Astrocyte of the hippocampus (primary cell): ENCODE data around the gene SIDT2.
A peak's percentile ranks its signal among the peaks of the same experiment; 100 is the strongest.

ENCODE experiments used
- DNase-seq: peaks from one replicate; pipeline ENCODE4 v3.0.0; 2011; ENCODE audit warnings: low read depth, low spot score

SIDT2 gene

GRCh38 chr11:117202386-117203068, 24.0 kb downstream of the SIDT2 start:
- DNase-seq: peak; percentile 34

DNA sequence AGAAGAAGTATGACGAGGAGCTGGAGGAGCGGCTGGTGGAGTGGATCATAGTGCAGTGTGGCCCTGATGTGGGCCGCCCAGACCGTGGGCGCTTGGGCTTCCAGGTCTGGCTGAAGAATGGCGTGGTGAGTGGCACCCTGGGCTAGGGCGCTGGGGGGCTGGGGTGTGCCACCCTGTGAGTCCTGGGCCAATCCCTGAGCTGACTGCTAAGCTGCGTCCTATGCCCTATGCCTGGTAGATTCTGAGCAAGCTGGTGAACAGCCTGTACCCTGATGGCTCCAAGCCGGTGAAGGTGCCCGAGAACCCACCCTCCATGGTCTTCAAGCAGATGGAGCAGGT, 24.5 kb downstream of the SIDT2 start:
- DNase-seq: peak; percentile 23

DNA sequence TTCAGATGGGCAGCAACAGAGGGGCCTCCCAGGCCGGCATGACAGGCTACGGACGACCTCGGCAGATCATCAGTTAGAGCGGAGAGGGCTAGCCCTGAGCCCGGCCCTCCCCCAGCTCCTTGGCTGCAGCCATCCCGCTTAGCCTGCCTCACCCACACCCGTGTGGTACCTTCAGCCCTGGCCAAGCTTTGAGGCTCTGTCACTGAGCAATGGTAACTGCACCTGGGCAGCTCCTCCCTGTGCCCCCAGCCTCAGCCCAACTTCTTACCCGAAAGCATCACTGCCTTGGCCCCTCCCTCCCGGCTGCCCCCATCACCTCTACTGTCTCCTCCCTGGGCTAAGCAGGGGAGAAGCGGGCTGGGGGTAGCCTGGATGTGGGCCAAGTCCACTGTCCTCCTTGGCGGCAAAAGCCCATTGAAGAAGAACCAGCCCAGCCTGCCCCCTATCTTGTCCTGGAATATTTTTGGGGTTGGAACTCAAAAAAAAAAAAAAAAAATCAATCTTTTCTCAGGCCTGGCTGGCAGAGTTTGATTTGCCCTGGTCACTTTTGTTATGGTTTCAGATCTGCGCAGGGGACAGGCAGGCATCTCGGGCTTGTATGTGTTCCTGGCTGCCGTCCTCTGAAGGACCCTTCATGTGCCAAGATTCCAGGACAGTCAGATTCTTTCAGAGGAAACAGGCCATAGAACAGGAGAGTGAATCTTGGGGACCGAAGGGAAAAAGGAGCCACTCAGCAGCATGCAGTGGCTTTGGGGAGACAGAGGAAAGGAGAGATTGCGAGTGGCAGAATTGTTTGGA, 25.9 kb downstream of the SIDT2 start:
- no peak for DNase-seq

DNA sequence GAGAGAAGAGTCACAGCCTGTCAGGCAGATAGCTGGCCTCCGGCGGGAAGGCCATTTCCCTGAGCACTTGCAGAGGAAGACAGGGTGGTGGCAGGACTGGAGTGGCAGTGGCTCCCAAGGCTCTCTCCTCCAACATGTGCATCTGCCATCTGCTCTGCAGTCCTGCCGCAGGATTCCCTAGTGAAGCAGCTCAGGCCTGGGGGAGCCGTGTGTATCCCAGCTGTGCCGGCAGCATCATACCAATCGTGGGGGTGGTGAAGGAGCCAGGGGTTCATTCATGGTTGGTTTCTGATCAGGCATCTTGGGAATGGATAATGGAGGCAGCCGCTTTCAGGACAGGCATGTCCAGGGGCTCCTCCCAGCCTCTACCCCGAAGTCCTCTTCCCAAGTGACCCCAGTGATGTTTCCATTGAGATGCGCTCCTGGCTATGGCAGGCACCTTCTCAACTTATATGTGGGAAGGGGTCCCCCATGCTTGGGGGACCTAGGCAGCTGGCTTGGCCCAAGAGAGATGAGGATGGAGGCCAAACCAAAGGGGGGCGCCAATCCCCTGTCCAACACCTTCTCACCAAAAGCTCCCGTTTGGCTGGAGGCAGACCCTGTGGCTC, 26.8 kb downstream of the SIDT2 start:
- DNase-seq: peak; percentile 25

- peak; percentile 30 for DNase-seq
These were observed 27.6 kb downstream of the SIDT2 start for GRCh38 chr11:117206111-117206510.

DNA sequence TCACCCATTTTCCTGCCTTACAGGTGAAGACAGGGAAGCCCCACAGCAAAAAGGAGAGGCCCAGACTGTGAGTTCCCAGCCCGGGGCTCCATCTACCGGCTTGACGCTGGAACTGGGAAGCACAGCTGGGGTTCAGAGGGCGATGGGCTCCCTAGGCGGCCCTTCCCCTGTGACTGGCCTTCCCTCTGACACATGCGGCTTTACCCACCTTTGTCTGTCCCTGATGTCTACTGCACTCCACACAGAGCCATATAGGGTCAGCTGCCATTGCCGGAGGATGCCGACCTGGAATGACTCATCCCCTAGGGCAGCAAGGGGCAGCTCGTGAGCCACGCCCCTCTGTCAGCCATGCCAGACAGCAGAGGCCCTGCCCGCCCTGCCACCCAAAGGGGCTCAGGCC, 28.3 kb downstream of the SIDT2 start:
- DNase-seq: peak; percentile 31

DNA sequence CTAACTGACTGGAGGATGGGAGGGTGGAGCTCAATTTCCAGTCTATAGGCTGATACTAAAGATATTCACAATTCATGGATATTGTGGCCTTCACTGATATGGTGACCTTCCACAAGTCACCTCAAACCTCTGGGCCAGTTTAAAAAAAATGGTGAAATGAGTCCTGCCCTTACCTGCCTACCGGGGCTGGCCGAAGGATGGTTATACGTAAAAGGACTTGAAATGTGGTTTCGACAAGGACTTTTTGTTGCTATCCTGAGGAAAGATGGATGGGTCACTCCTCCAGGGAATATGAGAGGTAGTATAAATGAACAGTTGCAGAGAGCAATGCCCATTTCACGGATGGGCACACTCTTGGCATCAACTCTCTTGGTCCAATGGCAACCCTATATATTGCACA, 28.9 kb downstream of the SIDT2 start:
- peak; percentile 16 for DNase-seq

GRCh38 chr11:117208710-117209109, 30.2 kb downstream of the SIDT2 start:
- peak; percentile 76 for DNase-seq

- DNase-seq: peak; percentile 77
These were observed 31.0 kb downstream of the SIDT2 start for GRCh38 chr11:117209351-117210125.

GRCh38 chr11:117210620-117211019, 32.1 kb downstream of the SIDT2 start:
- DNase-seq: peak; percentile 36

DNA sequence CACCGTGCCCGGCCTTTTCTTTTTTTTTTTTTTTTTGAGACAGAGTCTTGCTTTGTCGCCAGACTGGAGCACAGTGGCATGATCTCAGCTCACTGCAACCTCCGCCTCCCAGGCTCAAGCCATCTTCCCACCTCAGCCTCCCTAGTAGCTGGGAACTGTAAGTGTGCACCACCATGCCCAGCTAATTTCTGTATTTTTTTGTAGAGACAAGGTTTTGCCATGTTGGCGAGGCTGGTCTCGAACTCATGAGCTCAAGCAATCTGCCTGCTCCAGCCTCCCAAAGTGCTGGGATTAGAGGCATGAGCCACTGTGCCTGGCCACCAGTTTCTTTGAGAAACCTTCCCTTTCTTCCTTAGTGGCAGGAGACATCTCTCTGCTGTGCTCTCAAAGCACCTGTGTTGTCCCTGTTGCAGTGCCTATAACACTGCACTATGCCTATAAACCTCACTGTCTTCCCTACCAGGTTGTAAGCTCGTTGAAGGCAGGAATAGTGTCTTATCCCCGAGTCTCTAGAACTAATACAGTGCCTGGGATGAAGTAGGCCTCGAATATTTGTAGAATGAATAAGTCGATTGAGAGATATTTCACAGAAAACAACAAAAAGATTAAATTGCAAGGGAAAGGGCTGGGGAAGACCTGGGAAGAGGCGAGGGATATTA, 34.3 kb downstream of the SIDT2 start:
- no peak for DNase-seq

GRCh38 chr11:117214404-117215110, 36.0 kb downstream of the SIDT2 start:
- no peak for DNase-seq

GRCh38 chr11:117217141-117218084, 38.9 kb downstream of the SIDT2 start:
- peak; percentile 74 for DNase-seq

DNA sequence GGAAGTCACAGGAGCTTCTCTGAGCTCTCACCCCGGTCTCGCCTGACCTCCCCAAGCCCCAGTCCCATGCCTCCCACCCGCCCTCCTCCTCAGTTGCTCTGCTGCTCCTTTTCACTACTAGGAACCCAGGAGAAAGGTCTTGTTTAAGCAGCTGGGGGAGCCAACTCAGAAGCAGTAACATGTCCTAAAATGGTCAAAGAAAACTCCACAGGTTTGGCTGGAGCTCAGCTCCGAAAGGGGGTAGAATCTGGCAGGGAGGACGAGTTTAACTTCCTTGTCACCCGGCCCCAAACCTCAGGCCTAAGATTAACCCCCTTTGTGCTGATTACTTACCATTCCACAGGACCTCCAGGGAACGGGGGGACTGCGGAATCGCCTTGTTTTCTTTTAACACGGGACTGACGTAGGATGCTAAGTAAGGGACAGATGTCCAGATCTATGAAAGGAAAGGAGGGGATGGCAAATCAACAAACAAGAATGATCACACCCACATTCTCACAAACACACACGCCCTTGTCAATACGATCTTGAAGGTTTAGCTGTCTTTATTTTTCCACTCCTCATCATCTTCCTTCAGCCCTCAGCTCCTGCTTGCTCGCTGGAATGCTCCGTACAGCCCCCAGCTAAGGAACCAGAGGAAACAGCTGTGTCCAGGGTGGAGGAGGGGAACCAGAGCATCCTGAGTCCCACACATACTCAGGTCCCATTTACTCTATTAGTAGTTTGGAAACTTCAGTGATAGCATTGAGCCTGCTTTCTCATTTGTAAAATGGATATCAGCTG, 39.8 kb downstream of the SIDT2 start:
- DNase-seq: peak; percentile 58

DNA sequence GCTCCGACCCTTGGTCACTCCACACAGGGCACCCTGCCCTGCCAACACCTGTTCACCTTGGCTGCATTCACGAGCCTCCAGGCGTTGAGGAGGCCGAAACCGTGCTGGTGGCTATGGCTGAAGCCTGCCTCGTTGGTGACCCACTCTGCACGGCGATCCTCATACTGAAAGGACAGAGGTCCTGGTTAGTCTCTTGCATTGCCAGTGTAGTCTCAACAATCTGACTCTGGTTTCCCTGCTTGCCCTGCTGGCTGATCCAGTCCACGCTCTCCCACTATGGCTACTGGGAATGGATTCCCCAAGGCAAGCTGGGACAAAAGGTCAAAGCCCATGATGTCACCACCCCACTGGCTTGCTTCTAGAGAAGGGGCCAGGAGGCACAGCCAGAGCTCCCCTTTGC, 40.5 kb downstream of the SIDT2 start:
- DNase-seq: peak; percentile 0

GRCh38 chr11:117219455-117219854, 40.9 kb downstream of the SIDT2 start:
- no peak for DNase-seq

DNA sequence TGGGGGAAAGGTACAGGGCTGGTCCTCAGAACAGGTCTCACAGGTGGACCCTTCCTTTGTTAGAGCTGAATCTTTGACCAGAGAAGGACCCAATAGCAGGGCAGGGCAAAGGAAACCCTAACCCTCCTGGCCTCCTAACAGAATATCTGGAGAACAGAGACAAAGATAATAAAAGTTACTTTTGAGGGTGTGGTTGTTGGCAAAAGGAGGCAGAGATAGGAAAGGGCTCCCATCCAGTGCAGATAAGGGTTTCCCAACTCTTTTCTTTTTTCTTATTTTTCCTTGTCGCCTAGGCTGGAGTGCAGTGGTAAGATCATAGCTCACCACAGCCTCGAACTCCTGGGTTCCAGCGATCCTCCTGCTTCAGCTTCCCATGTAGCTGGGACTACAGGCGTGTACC, 41.5 kb downstream of the SIDT2 start:
- DNase-seq: no peak

DNA sequence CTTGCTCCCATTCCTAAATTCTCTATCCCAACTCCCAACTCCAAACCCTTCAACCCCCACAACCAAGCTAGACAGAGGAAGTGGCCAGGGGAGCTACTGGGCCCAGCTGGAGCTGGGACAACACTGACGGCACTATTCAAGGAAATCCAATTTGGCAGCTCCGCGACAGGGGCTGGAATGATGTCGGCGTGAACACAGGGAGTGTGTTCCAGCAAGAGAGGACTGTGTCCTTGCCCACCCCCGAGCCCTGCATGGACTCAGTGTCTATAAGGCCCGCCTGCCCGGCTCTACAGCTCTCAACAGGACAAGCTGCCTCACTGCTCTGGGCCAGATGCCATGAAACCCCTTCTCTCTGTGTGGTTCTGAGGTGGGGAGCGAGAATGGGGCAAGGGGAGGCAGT, 42.0 kb downstream of the SIDT2 start:
- no peak for DNase-seq
